ENCODE data around the gene CSTPP1.
"Not testable (repeated sequence)": the region's sequence is repeated elsewhere in the genome, so short reads cannot be mapped to it uniquely, and the experiment has no call there.

The CSTPP1 gene

GRCh38 chr11:46906609-46907041, 29.9 kb upstream of the CSTPP1 start:
- in situ Hi-C loops (cut with MboI; ENCODE audit: low sequenced_read_pairs) = no loop called here

- in situ Hi-C loops (cut with MboI; ENCODE audit: low sequenced_read_pairs) = no loop called here
Measured at GRCh38 chr11:46907606-46908005, 29.0 kb upstream of the CSTPP1 start.

GRCh38 chr11:46912526-46913150, 23.9 kb upstream of the CSTPP1 start:
- in situ Hi-C loops (cut with MboI; ENCODE audit: low sequenced_read_pairs) = no loop called here

- in situ Hi-C loops (cut with MboI; ENCODE audit: low sequenced_read_pairs) = no loop called here
Measured at GRCh38 chr11:46913484-46913883, 23.1 kb upstream of the CSTPP1 start.

- in situ Hi-C loops (cut with MboI; ENCODE audit: low sequenced_read_pairs) = no loop called here
Measured at GRCh38 chr11:46914363-46914762, 22.2 kb upstream of the CSTPP1 start.

- in situ Hi-C loops (cut with MboI; ENCODE audit: low sequenced_read_pairs) = no loop called here
Measured at GRCh38 chr11:46914910-46915309, 21.7 kb upstream of the CSTPP1 start.

- in situ Hi-C loops (cut with MboI; ENCODE audit: low sequenced_read_pairs) = no loop called here
Measured at GRCh38 chr11:46916286-46917108, 20.1 kb upstream of the CSTPP1 start.

- in situ Hi-C loops (cut with MboI; ENCODE audit: low sequenced_read_pairs) = no loop called here
Measured at GRCh38 chr11:46917109-46917761, 19.3 kb upstream of the CSTPP1 start.

GRCh38 chr11:46917762-46918082, 18.8 kb upstream of the CSTPP1 start:
- in situ Hi-C loops (cut with MboI; ENCODE audit: low sequenced_read_pairs) = no loop called here

GRCh38 chr11:46918083-46918787, 18.3 kb upstream of the CSTPP1 start, which contains the start of gene LRP4:
TSS of gene LRP4 (minus strand) at chr11:46918550. CDS start at chr11:46918379, 171 bp downstream.
- in situ Hi-C loops (cut with MboI; ENCODE audit: low sequenced_read_pairs) = no loop called here

GRCh38 chr11:46918788-46919513, 17.6 kb upstream of the CSTPP1 start:
- in situ Hi-C loops (cut with MboI; ENCODE audit: low sequenced_read_pairs) = no loop called here

GRCh38 chr11:46920755-46921154, 15.8 kb upstream of the CSTPP1 start:
- in situ Hi-C loops (cut with MboI; ENCODE audit: low sequenced_read_pairs) = no loop called here

GRCh38 chr11:46927928-46928327, 8.6 kb upstream of the CSTPP1 start:
- in situ Hi-C loops (cut with MboI; ENCODE audit: low sequenced_read_pairs) = not testable (repeated sequence)

GRCh38 chr11:46928701-46929100, 7.9 kb upstream of the CSTPP1 start:
- in situ Hi-C loops (cut with MboI; ENCODE audit: low sequenced_read_pairs) = not testable (repeated sequence)

GRCh38 chr11:46930089-46930488, 6.5 kb upstream of the CSTPP1 start:
- in situ Hi-C loops (cut with MboI; ENCODE audit: low sequenced_read_pairs) = no loop called here

GRCh38 chr11:46942172-46942571, 5.6 kb downstream of the CSTPP1 start:
- in situ Hi-C loops (cut with MboI; ENCODE audit: low sequenced_read_pairs) = no loop called here

- in situ Hi-C loops (cut with MboI; ENCODE audit: low sequenced_read_pairs) = no loop called here
Measured at GRCh38 chr11:46944356-46945075, 8.0 kb downstream of the CSTPP1 start.

GRCh38 chr11:46947399-46948077, 11.0 kb downstream of the CSTPP1 start:
- in situ Hi-C loops (cut with MboI; ENCODE audit: low sequenced_read_pairs) = no loop called here

GRCh38 chr11:46948378-46949131, 12.0 kb downstream of the CSTPP1 start:
- in situ Hi-C loops (cut with MboI; ENCODE audit: low sequenced_read_pairs) = no loop called here
